HG03095 (cell line): ENCODE data around the gene WDR76.
A peak's percentile ranks its signal among the peaks of the same experiment; 100 is the strongest.
"Not testable (repeated sequence)": the region's sequence is repeated elsewhere in the genome, so short reads cannot be mapped to it uniquely, and the experiment has no call there.

ENCODE experiments used
- ATAC-seq: cut with Tn5 transposase; IDR thresholded peaks from one replicate; pipeline ENCODE4 v1.9.1; 2021; ENCODE audit warnings: moderate library complexity; ENCODE audit not compliant: unreplicated experiment

WDR76 gene

GRCh38 chr15:43826508-43827341, at the start of gene WDR76:
WDR76 (plus strand) TSS chr15:43827002; CDS start chr15:43827033, 31 bp downstream.
- ATAC-seq: peak; percentile 54

GRCh38 chr15:43777267-43777914, 49.4 kb upstream of the WDR76 start:
- ATAC-seq: peak; percentile 41

- no peak for ATAC-seq
These were observed 47.8 kb upstream of the WDR76 start for GRCh38 chr15:43779016-43779415.

- ATAC-seq: no peak
These were observed 37.4 kb upstream of the WDR76 start for GRCh38 chr15:43789409-43789808.

- ATAC-seq: peak; percentile 71
These were observed 34.6 kb upstream of the WDR76 start, which contains the start of gene SERF2 for GRCh38 chr15:43791993-43792760. SERF2 (plus strand) TSS chr15:43792320; CDS start chr15:43792377, 57 bp downstream.

GRCh38 chr15:43792761-43793476, 33.9 kb upstream of the WDR76 start:
- ATAC-seq: no peak

- no peak for ATAC-seq
These were observed 33.2 kb upstream of the WDR76 start for GRCh38 chr15:43793647-43794046.

- ATAC-seq: no peak
These were observed 32.3 kb upstream of the WDR76 start for GRCh38 chr15:43794269-43795037.

GRCh38 chr15:43795197-43795596, 31.6 kb upstream of the WDR76 start:
- no peak for ATAC-seq

GRCh38 chr15:43795997-43796396, 30.8 kb upstream of the WDR76 start:
- no peak for ATAC-seq

GRCh38 chr15:43796566-43796965, 30.2 kb upstream of the WDR76 start:
- ATAC-seq: no peak

- ATAC-seq: no peak
These were observed 27.4 kb upstream of the WDR76 start for GRCh38 chr15:43799209-43799944.

GRCh38 chr15:43799945-43800285, 26.9 kb upstream of the WDR76 start, which contains the start of gene SERINC4:
SERINC4 (minus strand) TSS chr15:43800220; CDS start chr15:43799986, 234 bp downstream.
- ATAC-seq: no peak

- peak; percentile 74 for ATAC-seq
These were observed 26.3 kb upstream of the WDR76 start, which contains the start of gene HYPK for GRCh38 chr15:43800286-43801141. HYPK (plus strand) TSS chr15:43800599; CDS start chr15:43800623, 24 bp downstream.

- ATAC-seq: not testable (repeated sequence)
These were observed 24.1 kb upstream of the WDR76 start for GRCh38 chr15:43802676-43803075.

GRCh38 chr15:43808435-43808950, 18.3 kb upstream of the WDR76 start:
- no peak for ATAC-seq

GRCh38 chr15:43808960-43809678, 17.7 kb upstream of the WDR76 start:
- peak; percentile 68 for ATAC-seq
